ENCODE results near the gene NDUFC2. TPM values are rescaled to one million over a fixed set of nuclear protein-coding genes. Genes with fewer than 3 reads are reported as not detected.

Gene NDUFC2
- total and polyA plus RNA-seq, 2 experiments from 2014 or later: 122 to 711 TPM

- H3K27me3 Mint-ChIP-seq (ENCODE audit: insufficient read depth, low read depth, poor library complexity): no peaks in the 10 kb centered on the region
Measured at GRCh38 chr11:78072455-78072854, 7.2 kb downstream of the NDUFC2 start.

More at GRCh38 chr11:78072455-78072854, 7.2 kb downstream of the NDUFC2 start:
- no peak for ATAC-seq
- Mint-ChIP-seq H3K4me3 (no peak overlapping the region), H3K27ac (no peak overlapping the region), H3K9me3 (no peaks in the 10 kb centered on the region), H3K36me3 (ENCODE audit: low read depth) (peaks cover 30% of the 10 kb centered on the region), H3K4me1 (no peaks in the 10 kb centered on the region)
- no peak for DNase-seq (ENCODE audit: low spot score)
- Histone ChIP-seq H3K79me2 (replicated peaks; ENCODE audit: insufficient read depth) (peaks cover 46% of the 10 kb centered on the region), H3K4me1 (ENCODE audit: insufficient read depth) (no peaks in the 10 kb centered on the region), H3K27ac (ENCODE audit: low read depth) (no peak overlapping the region), H3F3A (replicated peaks; ENCODE audit: low read depth) (peaks cover 5% of the 10 kb centered on the region; the same call in 1 of the 2 replicates), H4K20me1 (replicated peaks; ENCODE audit: insufficient read depth) (peaks cover 21% of the 10 kb centered on the region), H2AFZ (no peak overlapping the region), H3K36me3 (ENCODE audit: insufficient read depth) (peaks cover 7% of the 10 kb centered on the region; the same call in 1 of the 2 replicates), H3K4me3 (no peak overlapping the region), H3K4me2 (no peak overlapping the region), H3K27me3 (ENCODE audit: insufficient read depth) (no peaks in the 10 kb centered on the region), H3K9me2 (ENCODE audit: insufficient read depth) (no peaks in the 10 kb centered on the region)
- TF ChIP-seq ZNF114 (CRISPR knock-in tag; IDR thresholded peaks at IDR 0.05): no peak
- TF ChIP-seq REST (IDR thresholded peaks at IDR 0.05; ENCODE audit: unreplicated experiment): no peak
- TF ChIP-seq EZH2phosphoT487 (IDR thresholded peaks at IDR 0.05; ENCODE audit: unreplicated experiment): no peak
- TF ChIP-seq ZNF331 (CRISPR knock-in tag; IDR thresholded peaks at IDR 0.05; ENCODE audit: low read depth): no peak
- TF ChIP-seq JUNB (IDR thresholded peaks at IDR 0.05; ENCODE audit: unreplicated experiment): no peak
- TF ChIP-seq CTCF (conservative IDR thresholded peaks at IDR 0.05; ENCODE audit: low read depth in 2 of 2): no peak
- TF ChIP-seq ZNF462 (CRISPR knock-in tag; IDR thresholded peaks at IDR 0.05): no peak
- no peak for TF ChIP-seq NANOG (IDR thresholded peaks at IDR 0.05; ENCODE audit: borderline replicate concordance)
- no peak for TF ChIP-seq CREB1 (CRISPR knock-in tag; IDR thresholded peaks at IDR 0.05; ENCODE audit: low read depth)
- TF ChIP-seq ETS1 (IDR thresholded peaks at IDR 0.05): no peak
- TF ChIP-seq STAT1 (IDR thresholded peaks at IDR 0.05; ENCODE audit: unreplicated experiment): no peak
- no peak for TF ChIP-seq EZH2 (IDR thresholded peaks at IDR 0.05; ENCODE audit: low read depth, unreplicated experiment)
- TF ChIP-seq POLR2AphosphoS5 (IDR thresholded peaks at IDR 0.05; ENCODE audit: low read depth): no peak
